Heart left ventricle (tissue), 16 donors: ENCODE measurements around the gene NDUFA5. TPM values are rescaled to one million over a fixed set of nuclear protein-coding genes. Genes with fewer than 3 reads are reported as not detected.

Source experiments
- ATAC-seq, 4 donors: fragments of 200-7000 bp; cut with Tn5 transposase; one replicate each; pipeline ENCODE4 v1.9.1; 2020 to 2022; ENCODE audit warnings: moderate library complexity in 4 of 4, mild to moderate bottlenecking in 3 of 4, moderate number of reproducible peaks in 1 of 4
- DNase-seq, 5 donors: peaks; one replicate each; pipeline ENCODE4 v3.0.0-alpha.2; 2020
- H3K27ac ChIP-seq, 12 donors: fragments of 200-600 bp; sonication (generic) in 4 of 12; one replicate each; pipeline versions ENCODE4 v1.5.0 to v1.8.0; 2016 to 2022; ENCODE audit warnings: mild to moderate bottlenecking in 2 of 12
- H3K27me3 ChIP-seq, 9 donors: fragments of 200-600 bp; sonication (generic) in 2 of 9; one replicate each; pipeline versions ENCODE4 v1.5.1 to v1.8.0; 2016 to 2022; ENCODE audit warnings: mild to moderate bottlenecking in 3 of 9
- H3K36me3 ChIP-seq, 9 donors: fragments of 200-600 bp; sonication (generic) in 2 of 9; one replicate each; pipeline versions ENCODE4 v1.5.0 to v1.8.0; 2018 to 2022; ENCODE audit warnings: mild to moderate bottlenecking in 2 of 9
- H3K4me1 ChIP-seq, 12 donors: fragments of 200-600 bp; sonication (generic) in 4 of 12; one replicate each; pipeline versions ENCODE4 v1.5.0 to v1.8.0; 2016 to 2022; ENCODE audit warnings: mild to moderate bottlenecking in 3 of 12
- H3K4me3 ChIP-seq, 12 donors: fragments of 200-600 bp; sonication (generic) in 4 of 12; one replicate each; pipeline versions ENCODE4 v1.5.0 to v1.8.0; 2017 to 2022; ENCODE audit warnings: mild to moderate bottlenecking in 9 of 12, moderate library complexity in 4 of 12
- H3K9me3 ChIP-seq, 12 donors: fragments of 200-600 bp; sonication (generic) in 4 of 12; one replicate each; pipeline versions ENCODE4 v1.5.0 to v1.8.0; 2016 to 2022; ENCODE audit warnings: mild to moderate bottlenecking in 1 of 12
- POLR2A ChIP-seq, 2 donors: fragments of 450-650 bp; IDR thresholded peaks; one replicate each; pipeline ENCODE4 v1.6.1; 2017; ENCODE audit warnings: antibody characterized with exemption in 2 of 2, mild to moderate bottlenecking in 2 of 2, moderate library complexity in 2 of 2
- WGBS, 4 donors: extraction: QIAGEN DNeasy Blood & Tissue Kit in 2 of 4; methylation state at CpG; one replicate each; pipeline versions ENCODE4 v1.1.5 to v1.1.7; 2013 to 2018; 5-methylcytosine and 5-hydroxymethylcytosine counted together
- intact Hi-C, 10 donors: fragments of 100-400 bp; cut with DNase I; formaldehyde crosslinking; loops; one replicate each; pipeline versions ENCODE4 v1.11.1 to v1.14.2; 2022
- polyA plus RNA-seq, 2 donors: library from polyadenylated mRNA; stranded (reverse); fragments of 200-250 nt; gene quantifications; one replicate each; pipeline ENCODE4 v1.2.3, GENCODE V29; 2013
- total RNA-seq, 9 donors: library from RNA; depleted of rRNA in 2 of 9; stranded (reverse); fragments of >200 nt in 2 of 9; fragmentation: NEBNext Ultra II Directional in 3 of 9; extraction: Animal tissue kit (Norgen Biotek cat#: 25700) in 3 of 9; gene quantifications; one replicate each; pipeline versions ENCODE4 v1.1.0 to v1.2.4, GENCODE V29; 2016 to 2023
- TF ChIP-seq, protein P1 (sequence below), 12 donors: fragments of 200-600 bp; sonication (generic) in 4 of 12; IDR thresholded peaks; one replicate each; pipeline versions ENCODE4 v1.5.0 to v1.8.0; 2018 to 2022; ENCODE audit warnings: antibody characterized with exemption in 12 of 12, mild to moderate bottlenecking in 5 of 12
- donor health status: ischemic (EF 13 %, LVEDD 7.1; RV severe dilation, severe dysfunction).
- donor health status: healthy with polysubstance abuse.
- donor health status: DM: no; HTN: yes; CAD: no.
- donor health status: DM: no; HTN: no; CAD: no.
- donor health status: ischemic (EF 25% LVEDD 6.9; RV normal size, moderate dysfunction).
- donor health status: ischemic (EF 25% LVEDD 5.7; RV mildly dilated, moderate dysfunction).
- donor health status: healthy.
- donor health status: DM: yes; HTN: yes; CAD: no.
- donor health status: ischemic (EF 35%, LVEDD 5.7; RV mildly dilated, moderate dysfunction).
- donor health status: nonischemic (EF 11% LVEDD 7.7; RV severe dilation, severe dysfunction).
- donor health status: DM: yes; HTN: yes; CAD: no.
- donor health status: PGD.
- donor health status: ischemic (EF 29% LVEDD 5.4; RV normal size, mild dysfunction).
- donor health status: nonischemic (EF 23%, LVEDD 6.1; RV moderate dilation, normal function).

Gene NDUFA5
- total and polyA plus RNA-seq, 11 donors = 109 to 415 (median 245) TPM

DNA sequence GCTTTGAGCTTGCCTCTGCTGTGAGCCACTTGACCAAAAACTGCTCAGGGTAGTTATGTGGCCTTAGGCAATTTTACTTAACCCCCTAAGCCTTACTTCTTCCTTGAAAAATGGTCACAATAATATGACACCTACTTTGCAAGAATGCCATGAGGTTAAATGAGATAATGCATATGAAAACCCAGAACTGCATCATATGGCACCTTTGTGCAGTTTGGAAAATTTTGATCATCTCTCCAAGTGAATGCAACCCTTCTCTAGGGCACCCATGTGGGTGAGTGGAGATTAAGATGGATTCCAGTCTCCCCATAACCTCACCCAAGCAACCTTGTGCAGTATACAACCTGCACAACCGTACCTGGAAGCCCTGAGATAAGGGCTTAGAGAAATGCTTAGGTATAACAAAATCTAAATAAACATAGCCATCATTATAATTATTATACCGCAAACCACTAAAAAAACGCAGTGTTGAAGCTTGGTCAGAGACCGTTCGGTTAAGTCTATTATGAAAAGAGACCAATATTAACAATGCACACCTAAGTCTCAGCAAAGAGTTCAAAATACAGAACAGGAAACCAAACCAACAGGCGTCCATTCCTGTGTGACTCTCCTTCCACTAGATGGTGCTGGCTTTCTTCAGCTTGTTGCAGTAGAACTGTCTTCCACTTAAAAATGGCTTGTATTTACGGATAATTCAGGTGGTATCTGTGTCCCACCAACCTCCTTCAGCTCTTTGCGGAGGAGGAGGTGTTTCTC lies 23.0 kb upstream of the NDUFA5 start:
- Histone ChIP-seq H3K9me3 (no peaks in the 10 kb centered on the region), H3K27ac (peak overlapping the region in 2 of 12 donors; percentile 2 to 17), H3K27me3 (no peaks in the 10 kb centered on the region), H3K36me3 (no peaks in the 10 kb centered on the region), H3K4me3 (no peak overlapping the region), H3K4me1 (no peaks in the 10 kb centered on the region)
- 28 to 36% (median 32%) methylated on average over 8 of the region's 8 CpGs for WGBS, 4 donors
- ATAC-seq (peak; percentile 65 to 84 (median 80)), DNase-seq (no peak)
- intact Hi-C loops = loop anchor here in 8 of 10 donors (2.0 to 10.0 kb wide), 7 partner anchors 104 to 292 kb away; no protein-coding TSS in a partner anchor
- TF ChIP-seq POLR2A (IDR thresholded peaks at IDR 0.05) = no peak
- TF ChIP-seq, protein P1, sequence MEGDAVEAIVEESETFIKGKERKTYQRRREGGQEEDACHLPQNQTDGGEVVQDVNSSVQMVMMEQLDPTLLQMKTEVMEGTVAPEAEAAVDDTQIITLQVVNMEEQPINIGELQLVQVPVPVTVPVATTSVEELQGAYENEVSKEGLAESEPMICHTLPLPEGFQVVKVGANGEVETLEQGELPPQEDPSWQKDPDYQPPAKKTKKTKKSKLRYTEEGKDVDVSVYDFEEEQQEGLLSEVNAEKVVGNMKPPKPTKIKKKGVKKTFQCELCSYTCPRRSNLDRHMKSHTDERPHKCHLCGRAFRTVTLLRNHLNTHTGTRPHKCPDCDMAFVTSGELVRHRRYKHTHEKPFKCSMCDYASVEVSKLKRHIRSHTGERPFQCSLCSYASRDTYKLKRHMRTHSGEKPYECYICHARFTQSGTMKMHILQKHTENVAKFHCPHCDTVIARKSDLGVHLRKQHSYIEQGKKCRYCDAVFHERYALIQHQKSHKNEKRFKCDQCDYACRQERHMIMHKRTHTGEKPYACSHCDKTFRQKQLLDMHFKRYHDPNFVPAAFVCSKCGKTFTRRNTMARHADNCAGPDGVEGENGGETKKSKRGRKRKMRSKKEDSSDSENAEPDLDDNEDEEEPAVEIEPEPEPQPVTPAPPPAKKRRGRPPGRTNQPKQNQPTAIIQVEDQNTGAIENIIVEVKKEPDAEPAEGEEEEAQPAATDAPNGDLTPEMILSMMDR (IDR thresholded peaks at IDR 0.05) = peak; percentile 38 to 74 (median 64)

DNA sequence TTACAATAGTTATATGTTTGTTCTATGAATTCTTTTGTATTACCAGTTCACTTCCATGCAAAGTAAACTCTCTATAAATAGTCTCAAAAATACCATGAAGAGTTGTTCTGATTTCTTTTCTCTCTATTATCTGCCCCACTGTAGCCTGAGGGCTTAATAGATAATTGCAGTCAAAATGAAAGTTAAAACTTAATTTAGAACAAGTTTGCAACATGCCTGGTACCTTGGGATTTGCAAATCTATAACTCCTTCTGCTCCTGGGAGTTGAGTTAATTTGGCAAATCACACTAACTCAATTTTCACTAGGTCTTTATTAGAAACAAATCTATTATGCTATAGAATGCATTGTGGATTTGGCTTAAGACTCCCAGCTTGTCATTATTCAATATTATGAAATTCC lies 21.8 kb upstream of the NDUFA5 start:
- no peak overlapping the region for H3K27ac ChIP-seq
- H3K4me3 ChIP-seq = no peak overlapping the region
- ATAC-seq (no peak), DNase-seq (no peak)
- TF ChIP-seq, protein P1 (IDR thresholded peaks at IDR 0.05) = no peak
- TF ChIP-seq POLR2A (IDR thresholded peaks at IDR 0.05) = no peak
- no peaks in the 10 kb centered on the region for H3K9me3 ChIP-seq
- H3K36me3 ChIP-seq = no peaks in the 10 kb centered on the region
- H3K4me1 ChIP-seq = no peaks in the 10 kb centered on the region
- H3K27me3 ChIP-seq = no peaks in the 10 kb centered on the region
- intact Hi-C loops = loop anchor here in 1 of 10 donors (5.0 kb wide), 1 partner anchor 288 kb away; no protein-coding TSS in a partner anchor

GRCh38 chr7:123573896-123574467 lies 16.4 kb upstream of the NDUFA5 start:
- Histone ChIP-seq H3K4me3 (no peak overlapping the region), H3K4me1 (no peaks in the 10 kb centered on the region), H3K27ac (no peak overlapping the region), H3K27me3 (no peaks in the 10 kb centered on the region), H3K9me3 (no peaks in the 10 kb centered on the region), H3K36me3 (no peaks in the 10 kb centered on the region)
- 91 to 97% (median 95%) methylated on average over 2 of the region's 2 CpGs for WGBS, 4 donors
- ATAC-seq = no peak
- intact Hi-C loops = no loop called here
- no peak for DNase-seq
- no peak for TF ChIP-seq POLR2A (IDR thresholded peaks at IDR 0.05)
- TF ChIP-seq, protein P1 (IDR thresholded peaks at IDR 0.05) = no peak

DNA sequence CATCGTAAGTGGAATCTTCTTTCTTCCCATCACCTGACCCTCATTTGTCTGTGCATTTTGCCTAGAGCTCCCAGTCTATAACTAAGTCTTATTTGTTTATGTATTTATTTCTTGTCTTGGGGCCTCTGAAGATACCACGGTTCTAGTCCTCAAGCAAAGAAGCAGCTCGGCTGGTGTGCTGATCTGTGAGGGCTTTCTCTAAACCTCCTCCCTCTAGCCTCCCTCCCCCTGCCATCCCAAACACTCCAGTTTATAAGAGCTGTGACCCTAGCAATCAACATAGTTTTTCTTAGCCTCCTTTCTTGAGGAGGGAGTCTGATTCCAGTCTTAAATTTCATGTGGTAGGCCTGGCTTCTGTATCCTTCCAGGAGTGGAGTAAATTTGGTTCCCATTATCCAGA lies 15.7 kb upstream of the NDUFA5 start:
- no peak for TF ChIP-seq POLR2A (IDR thresholded peaks at IDR 0.05)
- no peaks in the 10 kb centered on the region for H3K9me3 ChIP-seq
- no peak overlapping the region for H3K27ac ChIP-seq
- H3K4me3 ChIP-seq = no peak overlapping the region
- intact Hi-C loops = no loop called here
- no peaks in the 10 kb centered on the region for H3K27me3 ChIP-seq
- no peaks in the 10 kb centered on the region for H3K36me3 ChIP-seq
- DNase-seq (no peak), ATAC-seq (no peak)
- H3K4me1 ChIP-seq = no peaks in the 10 kb centered on the region
- WGBS, 4 donors = 80 to 84% (median 83%) methylated on average over 3 of the region's 3 CpGs
